ENCODE results near the gene ZNF223. TPM values are rescaled to one million over a fixed set of nuclear protein-coding genes. Genes with fewer than 3 reads are reported as not detected.

Gene ZNF223
- total and polyA plus RNA-seq, 2 donors: 3.6 to 11.7 TPM

DNA sequence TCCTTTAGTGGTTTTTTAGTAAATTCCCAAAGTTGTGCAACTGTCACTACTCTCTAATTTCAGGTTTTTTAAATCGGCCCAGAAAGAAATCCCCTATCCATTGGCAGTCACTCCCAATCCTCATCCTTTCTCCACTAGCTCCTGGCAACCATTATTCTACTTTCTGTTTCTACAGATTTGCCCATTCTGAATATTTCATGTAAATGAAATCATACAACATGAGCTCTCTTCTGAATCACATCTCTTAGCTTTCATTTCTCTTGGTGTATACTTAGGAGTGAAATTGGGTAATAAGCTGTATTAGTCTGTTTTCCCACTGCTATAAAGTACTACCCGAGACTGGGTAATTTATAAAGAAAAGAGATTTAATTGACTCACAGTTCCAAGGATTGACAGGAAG, 9.7 kb upstream of the ZNF223 start:
- Histone ChIP-seq H3K4me3 (ENCODE audit: low read depth, low read length) (no peak overlapping the region), H3K4me1 (ENCODE audit: insufficient read depth) (no peaks in the 10 kb centered on the region), H3K27ac (ENCODE audit: low read depth) (no peak overlapping the region), H3K36me3 (ENCODE audit: insufficient read depth) (no peaks in the 10 kb centered on the region)
- WGBS: 78% methylated on average over 2 of the region's 2 CpGs
- DNase-seq (ENCODE audit: extremely low spot score): no peak

DNA sequence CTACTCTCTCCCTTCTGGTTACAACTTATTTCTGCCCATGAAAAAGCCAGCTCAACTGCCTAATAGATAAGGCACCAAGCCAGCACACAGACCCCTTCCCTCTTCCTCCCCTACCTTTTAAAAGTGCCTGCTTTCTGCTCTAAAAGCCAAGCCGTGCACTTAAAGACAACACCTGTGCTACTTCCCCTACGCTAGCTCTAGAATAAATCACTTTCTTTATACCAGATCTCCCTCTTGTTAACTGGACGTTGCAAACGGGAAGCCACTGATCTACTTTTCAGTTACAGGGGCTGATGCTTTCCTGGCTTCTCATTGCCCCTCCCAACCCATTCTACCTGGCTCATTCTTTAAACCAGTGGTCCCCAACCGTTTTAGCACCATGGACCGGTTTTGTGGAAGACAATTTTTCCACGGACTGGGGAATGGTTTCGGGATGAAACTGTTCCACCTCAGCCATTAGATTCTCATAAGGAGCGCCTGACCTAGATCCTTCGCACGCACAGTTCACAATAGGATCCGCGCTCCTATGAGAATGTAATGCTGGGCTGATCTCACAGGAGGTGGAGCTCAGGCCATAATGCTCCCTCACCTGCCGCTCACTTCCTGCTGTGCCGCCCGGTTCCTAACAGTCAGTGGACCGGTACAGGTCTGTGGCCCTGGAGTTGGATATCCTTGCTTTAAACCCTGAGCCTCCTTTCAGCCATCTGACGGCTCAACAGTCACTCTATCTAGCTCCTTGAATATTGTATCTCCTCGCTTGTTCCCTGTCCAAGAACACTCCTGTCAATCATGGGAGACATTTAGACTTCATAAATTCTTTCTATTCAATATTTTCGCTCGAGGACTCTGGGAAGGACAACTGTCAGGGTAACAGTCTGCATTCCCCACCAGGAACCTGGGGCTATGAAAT, 841 bp upstream of the ZNF223 start:
- 9% methylated on average over 21 of the region's 21 CpGs for WGBS
- peak overlapping the region; percentile 76 for H3K4me3 ChIP-seq (ENCODE audit: low read depth, low read length)
- no peaks in the 10 kb centered on the region for H3K4me1 ChIP-seq (ENCODE audit: insufficient read depth)
- H3K27ac ChIP-seq (ENCODE audit: low read depth): no peak overlapping the region
- no peak for DNase-seq (ENCODE audit: extremely low spot score)
- H3K36me3 ChIP-seq (ENCODE audit: insufficient read depth): no peaks in the 10 kb centered on the region

DNA sequence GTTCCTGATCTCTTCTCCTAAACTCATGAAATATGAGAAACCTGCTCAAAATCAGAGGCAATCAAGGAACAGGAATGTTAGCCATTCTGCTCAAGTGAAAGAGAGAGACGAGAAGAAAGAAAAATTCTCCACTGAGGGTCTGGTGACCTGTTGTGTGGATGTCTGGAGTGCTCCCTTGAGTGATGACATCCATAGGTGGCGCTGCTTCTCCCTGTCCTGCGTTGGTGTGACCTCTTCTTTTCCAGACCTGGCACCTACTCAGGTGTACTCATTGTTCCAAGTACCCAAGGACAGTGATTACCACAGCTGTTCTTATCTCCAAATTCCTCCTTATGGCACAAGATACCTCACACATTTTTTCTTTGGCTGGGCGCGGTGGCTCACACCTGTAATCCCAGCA, 4.0 kb downstream of the ZNF223 start:
- 93% methylated on average over 5 of the region's 5 CpGs for WGBS
- no peaks in the 10 kb centered on the region for H3K4me1 ChIP-seq (ENCODE audit: insufficient read depth)
- no peak for DNase-seq (ENCODE audit: extremely low spot score)
- H3K27ac ChIP-seq (ENCODE audit: low read depth): no peak overlapping the region
- H3K4me3 ChIP-seq (ENCODE audit: low read depth, low read length): no peak overlapping the region
- peaks cover 2% of the 10 kb centered on the region for H3K36me3 ChIP-seq (ENCODE audit: insufficient read depth)

DNA sequence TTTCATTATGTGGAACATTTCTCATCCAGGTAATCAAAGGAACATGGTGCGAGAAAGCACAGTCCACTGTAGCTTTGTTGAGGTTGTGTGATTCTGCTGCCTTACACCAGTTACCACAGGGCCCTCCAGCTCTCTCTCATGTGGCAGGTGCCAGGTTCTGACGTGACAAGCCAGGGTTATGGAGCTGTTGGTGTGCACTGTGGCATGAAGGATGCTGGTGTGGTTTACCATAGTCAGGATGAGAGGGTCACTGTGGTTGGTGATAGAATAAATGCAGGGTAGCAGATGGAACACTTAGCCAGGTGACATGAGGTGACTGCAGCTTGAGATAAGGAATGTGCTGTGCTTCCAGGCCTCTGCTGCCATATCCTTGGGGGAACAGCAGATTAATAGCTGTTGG, 7.4 kb downstream of the ZNF223 start:
- peaks cover 5% of the 10 kb centered on the region for H3K36me3 ChIP-seq (ENCODE audit: insufficient read depth)
- no peaks in the 10 kb centered on the region for H3K4me1 ChIP-seq (ENCODE audit: insufficient read depth)
- H3K27ac ChIP-seq (ENCODE audit: low read depth): no peak overlapping the region
- WGBS: 95% methylated on average over 2 of the region's 2 CpGs
- H3K4me3 ChIP-seq (ENCODE audit: low read depth, low read length): no peak overlapping the region
- DNase-seq (ENCODE audit: extremely low spot score): no peak

DNA sequence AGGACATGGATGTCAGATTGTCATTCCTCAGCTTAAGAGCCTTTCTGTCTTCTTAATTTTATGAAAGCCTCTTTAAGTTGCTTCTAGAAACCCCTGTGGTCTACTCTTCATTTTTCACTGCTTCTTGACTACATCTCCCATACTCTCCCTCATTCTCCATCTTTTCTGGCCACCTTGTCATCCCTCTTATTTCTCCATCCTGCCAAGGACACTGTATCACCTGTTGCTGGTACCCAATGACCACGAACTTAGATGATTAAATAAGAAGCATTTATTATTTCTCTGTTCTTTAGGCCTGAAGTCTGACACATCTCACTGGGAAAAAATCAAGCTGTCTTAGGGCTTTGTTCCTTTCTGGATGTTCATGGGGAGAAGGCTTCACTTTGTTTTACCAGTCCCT, 9.2 kb downstream of the ZNF223 start:
- Histone ChIP-seq H3K36me3 (ENCODE audit: insufficient read depth) (peaks cover 5% of the 10 kb centered on the region), H3K4me3 (ENCODE audit: low read depth, low read length) (no peak overlapping the region), H3K4me1 (ENCODE audit: insufficient read depth) (no peaks in the 10 kb centered on the region), H3K27ac (ENCODE audit: low read depth) (no peak overlapping the region)
- no peak for DNase-seq (ENCODE audit: extremely low spot score)
- WGBS: 93% methylated on average over 1 of the region's 1 CpG

DNA sequence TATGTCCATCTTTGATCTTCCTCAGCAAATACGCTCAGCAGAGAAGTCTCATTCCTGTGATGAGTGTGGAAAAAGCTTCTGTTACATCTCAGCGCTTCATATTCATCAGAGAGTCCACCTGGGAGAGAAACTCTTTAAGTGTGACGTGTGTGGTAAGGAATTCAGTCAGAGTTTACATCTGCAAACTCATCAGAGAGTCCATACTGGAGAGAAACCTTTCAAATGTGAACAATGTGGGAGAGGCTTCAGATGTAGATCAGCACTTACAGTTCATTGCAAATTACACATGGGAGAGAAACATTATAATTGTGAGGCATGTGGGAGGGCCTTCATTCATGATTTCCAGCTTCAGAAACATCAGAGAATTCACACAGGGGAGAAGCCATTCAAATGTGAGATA, 14.5 kb downstream of the ZNF223 start:
- Histone ChIP-seq H3K4me1 (ENCODE audit: insufficient read depth) (no peaks in the 10 kb centered on the region), H3K36me3 (ENCODE audit: insufficient read depth) (peaks cover 7% of the 10 kb centered on the region), H3K27ac (ENCODE audit: low read depth) (no peak overlapping the region), H3K4me3 (ENCODE audit: low read depth, low read length) (no peak overlapping the region)
- DNase-seq (ENCODE audit: extremely low spot score): no peak
- 63% methylated on average over 3 of the region's 3 CpGs for WGBS

DNA sequence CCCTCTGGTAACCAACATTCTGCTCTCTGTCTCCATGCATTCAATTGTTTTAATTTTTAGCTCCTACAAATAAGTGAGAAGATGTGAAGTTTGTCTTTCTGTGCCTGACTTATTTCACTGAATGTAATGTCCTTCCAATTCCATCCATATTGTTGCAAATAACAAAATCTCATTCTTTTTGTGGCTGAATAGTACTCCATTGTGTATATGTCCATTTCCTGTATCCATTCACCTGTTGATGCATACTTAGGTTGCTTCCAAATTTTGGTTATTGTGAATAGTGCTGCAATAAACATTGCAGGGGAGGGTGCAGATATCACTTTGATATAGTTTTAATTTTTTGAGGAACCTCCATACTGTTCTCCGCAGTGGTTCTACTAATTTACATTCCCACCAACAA, 17.6 kb downstream of the ZNF223 start:
- Histone ChIP-seq H3K4me3 (ENCODE audit: low read depth, low read length) (no peak overlapping the region), H3K4me1 (ENCODE audit: insufficient read depth) (no peaks in the 10 kb centered on the region), H3K27ac (ENCODE audit: low read depth) (no peak overlapping the region), H3K36me3 (ENCODE audit: insufficient read depth) (peaks cover 3% of the 10 kb centered on the region)
- no peak for DNase-seq (ENCODE audit: extremely low spot score)
- 89% methylated on average over 1 of the region's 1 CpG for WGBS

DNA sequence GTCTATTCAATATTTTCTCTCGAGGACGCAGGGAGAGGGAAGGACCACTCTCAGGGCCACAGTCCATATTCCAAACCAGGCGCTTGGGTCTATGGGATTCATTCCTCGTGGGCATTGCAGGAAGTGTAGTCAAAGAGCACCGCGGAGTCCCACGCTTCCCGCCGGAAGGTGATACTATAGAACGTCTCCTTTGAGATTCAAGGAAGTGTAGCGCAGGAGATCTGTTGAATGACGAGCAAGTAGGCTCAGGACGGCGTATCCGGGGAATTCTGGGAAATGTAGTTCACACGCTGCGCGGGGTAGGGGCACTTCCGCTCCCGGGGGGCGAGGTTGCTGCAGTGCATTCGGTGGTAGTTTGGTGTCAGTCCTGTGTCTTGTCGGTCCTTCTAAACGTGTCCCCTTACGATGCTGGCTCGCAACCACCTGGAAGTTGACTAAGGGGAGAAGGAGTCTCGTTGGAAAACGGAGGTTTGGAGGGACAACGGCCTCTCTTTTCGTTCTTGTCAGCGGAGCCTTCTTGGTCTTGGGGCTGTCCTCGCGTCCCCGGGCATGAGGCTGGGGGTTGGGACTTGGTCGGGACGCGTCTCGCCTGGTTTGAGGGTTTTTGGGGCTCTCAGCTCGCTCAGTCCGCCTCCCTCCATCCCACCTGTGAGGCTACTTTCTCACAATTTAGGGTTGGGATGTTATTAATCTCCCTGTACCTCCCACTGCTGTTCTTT, 20.1 kb downstream of the ZNF223 start, which contains the start of gene ZNF284:
Gene ZNF284, plus strand, starts transcription at position 336 of the 719 bp plus-strand sequence. CDS start 4,231 bp downstream, outside the sequence.
- peak; percentile 88 for DNase-seq (ENCODE audit: extremely low spot score)
- no peaks in the 10 kb centered on the region for H3K36me3 ChIP-seq (ENCODE audit: insufficient read depth)
- WGBS: under 1% methylated on average over 40 of the region's 40 CpGs
- H3K4me1 ChIP-seq (ENCODE audit: insufficient read depth): no peaks in the 10 kb centered on the region
- no peak within 1 kb of the TSS for H3K27ac ChIP-seq (ENCODE audit: low read depth)
- peak within 1 kb of the TSS; percentile 63 for H3K4me3 ChIP-seq (ENCODE audit: low read depth, low read length)

DNA sequence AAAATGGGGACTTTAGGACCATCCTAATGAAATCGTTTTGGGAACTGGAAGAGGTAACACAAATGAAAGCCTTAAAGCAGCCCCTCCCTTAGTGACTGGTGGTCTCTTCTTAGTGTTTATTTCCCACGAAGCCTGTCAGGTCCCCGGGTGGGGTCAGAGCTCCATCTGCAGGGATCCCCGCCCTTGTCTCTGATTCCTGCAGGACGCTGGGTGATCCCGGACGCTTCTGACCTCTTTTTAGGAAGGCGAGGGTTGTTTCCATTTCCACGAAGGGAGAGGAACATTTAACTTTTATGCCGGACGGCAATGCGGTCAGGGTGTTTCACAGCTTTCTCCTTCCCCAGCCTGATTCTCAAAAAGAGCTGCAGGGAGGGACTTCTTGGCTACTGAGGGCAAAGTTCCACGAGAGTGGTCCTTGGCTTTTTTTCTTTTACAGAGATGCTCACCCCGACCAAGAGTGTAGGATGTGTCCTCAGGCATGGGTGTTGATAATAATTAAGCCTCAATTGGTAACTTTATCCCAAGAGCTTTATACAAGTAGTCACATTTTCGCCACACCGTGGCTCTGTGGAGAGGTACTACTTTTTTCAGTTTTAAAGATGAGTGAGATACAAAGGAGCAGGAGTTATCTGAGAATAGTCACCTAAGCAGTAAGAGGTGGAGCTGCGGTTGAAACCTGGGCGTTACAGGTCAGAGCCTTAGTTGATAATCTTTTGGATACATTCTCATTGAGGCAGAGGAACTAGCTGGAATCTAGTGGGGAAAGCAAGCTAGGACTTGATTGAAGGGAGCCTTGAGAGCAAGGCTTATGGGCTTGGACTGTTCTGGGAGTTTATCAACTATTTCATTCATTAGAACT, 20.9 kb downstream of the ZNF223 start:
- H3K27ac ChIP-seq (ENCODE audit: low read depth): no peak overlapping the region
- no peak for DNase-seq (ENCODE audit: extremely low spot score)
- 16% methylated on average over 18 of the region's 18 CpGs for WGBS
- H3K4me1 ChIP-seq (ENCODE audit: insufficient read depth): no peaks in the 10 kb centered on the region
- H3K36me3 ChIP-seq (ENCODE audit: insufficient read depth): no peaks in the 10 kb centered on the region
- H3K4me3 ChIP-seq (ENCODE audit: low read depth, low read length): peak overlapping the region; percentile 63

DNA sequence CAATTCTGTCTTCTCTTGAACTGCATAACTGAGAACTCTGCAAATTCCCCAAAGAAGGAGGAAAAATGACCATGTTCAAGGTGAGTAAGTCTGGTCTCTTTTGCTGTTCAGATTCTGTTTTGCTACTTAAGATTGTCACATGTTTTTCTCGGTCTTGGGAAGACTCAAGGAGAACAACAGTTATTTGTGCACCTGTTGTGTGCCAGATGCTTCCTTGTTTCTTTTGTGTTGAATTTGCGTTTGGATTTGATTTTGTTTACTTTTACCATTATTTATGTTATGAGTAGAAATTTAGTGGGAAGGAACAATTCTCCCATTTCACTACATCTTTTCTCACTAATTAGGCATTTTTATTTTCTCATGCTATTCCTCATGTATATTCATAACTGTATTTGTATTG, 24.5 kb downstream of the ZNF223 start:
- DNase-seq (ENCODE audit: extremely low spot score): no peak
- 84% methylated on average over 2 of the region's 2 CpGs for WGBS
- Histone ChIP-seq H3K4me1 (ENCODE audit: insufficient read depth) (no peaks in the 10 kb centered on the region), H3K36me3 (ENCODE audit: insufficient read depth) (no peaks in the 10 kb centered on the region), H3K27ac (ENCODE audit: low read depth) (no peak overlapping the region), H3K4me3 (ENCODE audit: low read depth, low read length) (no peak overlapping the region)

DNA sequence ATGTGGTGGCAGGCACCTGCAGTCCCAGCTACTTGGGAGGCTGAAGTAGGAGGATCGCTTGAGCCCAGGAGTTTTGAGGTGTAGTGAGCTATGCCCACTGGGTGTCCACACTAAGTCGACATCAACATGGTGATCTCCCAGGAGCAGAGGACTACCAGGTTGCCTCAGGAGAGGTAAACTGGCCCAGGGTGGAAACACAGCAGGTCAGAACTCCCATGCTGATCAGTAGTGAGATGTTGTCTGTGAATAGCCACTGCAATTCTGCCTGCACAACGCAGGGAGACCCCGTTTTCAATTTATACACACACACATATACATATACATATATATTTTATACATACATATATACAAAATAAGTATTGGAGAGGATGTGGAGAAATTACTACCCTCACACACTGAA, 40.3 kb downstream of the ZNF223 start:
- WGBS: 62% methylated on average over 4 of the region's 4 CpGs
- Histone ChIP-seq H3K27ac (ENCODE audit: low read depth) (no peak overlapping the region), H3K4me3 (ENCODE audit: low read depth, low read length) (no peak overlapping the region), H3K4me1 (ENCODE audit: insufficient read depth) (no peaks in the 10 kb centered on the region), H3K36me3 (ENCODE audit: insufficient read depth) (no peaks in the 10 kb centered on the region)
- DNase-seq (ENCODE audit: extremely low spot score): no peak

DNA sequence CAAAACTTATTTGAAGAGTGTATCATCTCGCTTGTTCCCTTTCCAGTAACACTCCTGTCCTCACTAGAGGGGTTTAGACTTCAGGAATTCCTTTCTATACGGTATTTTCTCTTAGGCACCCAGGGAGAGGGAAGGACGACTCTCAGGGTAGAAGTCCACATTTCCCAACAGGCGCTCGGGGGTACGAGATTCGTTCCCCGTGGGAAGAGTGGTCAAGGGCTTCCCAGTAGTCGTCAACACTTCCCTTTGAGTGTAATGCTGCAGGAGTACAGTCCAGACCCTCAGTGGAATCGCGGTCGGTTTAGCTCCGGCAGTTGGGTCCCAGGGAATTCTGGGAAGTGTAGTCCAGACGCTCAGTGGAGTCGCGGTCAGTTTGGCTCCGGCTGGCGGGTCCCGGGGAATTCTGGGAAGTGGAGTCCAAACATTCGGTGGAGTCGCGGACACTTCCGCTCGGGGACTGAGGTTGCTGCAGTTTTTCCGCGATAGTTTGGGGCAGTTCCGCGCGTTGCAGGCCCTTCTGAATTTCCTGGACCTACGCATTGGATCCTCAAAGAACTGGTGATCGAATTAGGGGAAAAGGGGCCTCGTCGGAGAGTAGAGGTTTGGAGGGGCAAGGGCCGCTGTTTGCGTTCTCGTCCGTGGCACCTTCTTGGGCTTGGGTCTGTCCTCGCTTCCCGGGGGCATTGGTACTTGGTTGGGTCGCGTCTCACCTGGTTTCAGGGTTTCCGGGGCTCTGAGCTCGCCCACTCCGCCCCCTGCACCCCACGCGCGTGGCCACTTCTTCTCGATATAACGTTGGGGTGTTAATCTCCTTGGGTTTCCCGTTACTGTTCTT, 42.3 kb downstream of the ZNF223 start, which contains the start of gene ZNF224:
Gene ZNF224, plus strand, starts transcription at position 431 of the 835 bp plus-strand sequence. CDS start 3,513 bp downstream, outside the sequence.
- peak; percentile 95 for DNase-seq (ENCODE audit: extremely low spot score)
- under 1% methylated on average over 50 of the region's 50 CpGs for WGBS
- H3K36me3 ChIP-seq (ENCODE audit: insufficient read depth): peaks cover 3% of the 10 kb centered on the region
- H3K4me3 ChIP-seq (ENCODE audit: low read depth, low read length): peak within 1 kb of the TSS; percentile 81
- H3K4me1 ChIP-seq (ENCODE audit: insufficient read depth): no peaks in the 10 kb centered on the region
- peak within 1 kb of the TSS; percentile 42 for H3K27ac ChIP-seq (ENCODE audit: low read depth)

Data from urinary bladder (tissue), 4 donors.